ENCODE measurements around the gene DNAI2. TPM values are rescaled to one million over a fixed set of nuclear protein-coding genes. Genes with fewer than 3 reads are reported as not detected.
A peak's percentile ranks its signal among the peaks of the same experiment; 100 is the strongest.

Gene DNAI2
- total RNA-seq, 1 donor from 2014 or later = not detected

DNA sequence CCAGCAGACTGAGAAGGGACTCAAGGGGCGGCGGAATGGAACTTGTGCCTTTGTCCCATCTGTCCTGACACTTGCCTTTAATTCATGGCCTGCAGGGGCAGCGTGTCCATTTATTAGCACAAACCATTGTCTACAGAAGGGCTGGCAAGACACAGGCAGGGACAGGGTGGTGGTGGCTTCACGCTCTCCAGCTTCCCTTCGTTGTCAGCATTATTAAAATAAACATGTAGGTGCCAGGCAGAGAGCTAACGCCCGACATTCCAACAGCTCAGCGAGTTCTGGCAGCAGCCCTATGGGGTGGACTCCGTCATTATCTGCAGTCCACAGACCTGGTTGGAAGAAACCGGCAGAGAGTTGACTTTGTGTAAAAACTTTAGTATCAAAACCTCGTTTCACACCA is 16.3 kb downstream of the DNAI2 start:
- Mint-ChIP-seq H3K9me3 (ENCODE audit: low read depth) (peaks cover 4% of the 10 kb centered on the region), H3K4me3 (ENCODE audit: unreplicated experiment) (no peak overlapping the region), H3K27ac (ENCODE audit: unreplicated experiment) (no peak overlapping the region), H3K4me1 (ENCODE audit: low read depth) (no peaks in the 10 kb centered on the region), H3K27me3 (ENCODE audit: low read depth) (no peaks in the 10 kb centered on the region), H3K36me3 (ENCODE audit: low read depth) (no peaks in the 10 kb centered on the region)
- TF ChIP-seq, protein P1, sequence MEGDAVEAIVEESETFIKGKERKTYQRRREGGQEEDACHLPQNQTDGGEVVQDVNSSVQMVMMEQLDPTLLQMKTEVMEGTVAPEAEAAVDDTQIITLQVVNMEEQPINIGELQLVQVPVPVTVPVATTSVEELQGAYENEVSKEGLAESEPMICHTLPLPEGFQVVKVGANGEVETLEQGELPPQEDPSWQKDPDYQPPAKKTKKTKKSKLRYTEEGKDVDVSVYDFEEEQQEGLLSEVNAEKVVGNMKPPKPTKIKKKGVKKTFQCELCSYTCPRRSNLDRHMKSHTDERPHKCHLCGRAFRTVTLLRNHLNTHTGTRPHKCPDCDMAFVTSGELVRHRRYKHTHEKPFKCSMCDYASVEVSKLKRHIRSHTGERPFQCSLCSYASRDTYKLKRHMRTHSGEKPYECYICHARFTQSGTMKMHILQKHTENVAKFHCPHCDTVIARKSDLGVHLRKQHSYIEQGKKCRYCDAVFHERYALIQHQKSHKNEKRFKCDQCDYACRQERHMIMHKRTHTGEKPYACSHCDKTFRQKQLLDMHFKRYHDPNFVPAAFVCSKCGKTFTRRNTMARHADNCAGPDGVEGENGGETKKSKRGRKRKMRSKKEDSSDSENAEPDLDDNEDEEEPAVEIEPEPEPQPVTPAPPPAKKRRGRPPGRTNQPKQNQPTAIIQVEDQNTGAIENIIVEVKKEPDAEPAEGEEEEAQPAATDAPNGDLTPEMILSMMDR (IDR thresholded peaks at IDR 0.05) = no peak
- DNase-seq (ENCODE audit: low spot score) = no peak

DNA sequence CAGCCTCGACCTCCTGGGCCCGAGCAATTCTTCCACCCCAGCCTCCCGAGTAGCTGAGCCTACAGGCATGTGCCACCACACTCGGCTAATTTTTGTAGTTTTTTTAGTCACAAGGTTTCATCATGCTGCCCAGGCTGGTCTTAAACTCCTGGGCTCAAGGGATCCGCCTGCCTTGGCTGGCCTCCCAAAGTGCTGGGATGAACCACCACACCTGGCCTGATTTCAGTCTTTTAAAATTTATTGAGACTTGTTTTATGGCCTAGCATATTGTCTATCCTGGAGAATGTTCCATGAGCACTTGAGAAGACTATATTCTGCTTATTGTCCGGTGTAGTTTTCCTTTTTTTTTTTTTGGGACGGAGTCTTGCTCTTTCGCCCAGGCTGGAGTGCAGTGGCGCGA is 18.5 kb downstream of the DNAI2 start:
- H3K4me1 Mint-ChIP-seq (ENCODE audit: low read depth) = peaks cover 6% of the 10 kb centered on the region
- DNase-seq (ENCODE audit: low spot score) = no peak
- TF ChIP-seq, protein P1 (IDR thresholded peaks at IDR 0.05) = no peak
- H3K27me3 Mint-ChIP-seq (ENCODE audit: low read depth) = no peaks in the 10 kb centered on the region
- peaks cover 4% of the 10 kb centered on the region for H3K9me3 Mint-ChIP-seq (ENCODE audit: low read depth)
- H3K36me3 Mint-ChIP-seq (ENCODE audit: low read depth) = no peaks in the 10 kb centered on the region
- H3K27ac Mint-ChIP-seq (ENCODE audit: unreplicated experiment) = no peak overlapping the region
- H3K4me3 Mint-ChIP-seq (ENCODE audit: unreplicated experiment) = no peak overlapping the region

DNA sequence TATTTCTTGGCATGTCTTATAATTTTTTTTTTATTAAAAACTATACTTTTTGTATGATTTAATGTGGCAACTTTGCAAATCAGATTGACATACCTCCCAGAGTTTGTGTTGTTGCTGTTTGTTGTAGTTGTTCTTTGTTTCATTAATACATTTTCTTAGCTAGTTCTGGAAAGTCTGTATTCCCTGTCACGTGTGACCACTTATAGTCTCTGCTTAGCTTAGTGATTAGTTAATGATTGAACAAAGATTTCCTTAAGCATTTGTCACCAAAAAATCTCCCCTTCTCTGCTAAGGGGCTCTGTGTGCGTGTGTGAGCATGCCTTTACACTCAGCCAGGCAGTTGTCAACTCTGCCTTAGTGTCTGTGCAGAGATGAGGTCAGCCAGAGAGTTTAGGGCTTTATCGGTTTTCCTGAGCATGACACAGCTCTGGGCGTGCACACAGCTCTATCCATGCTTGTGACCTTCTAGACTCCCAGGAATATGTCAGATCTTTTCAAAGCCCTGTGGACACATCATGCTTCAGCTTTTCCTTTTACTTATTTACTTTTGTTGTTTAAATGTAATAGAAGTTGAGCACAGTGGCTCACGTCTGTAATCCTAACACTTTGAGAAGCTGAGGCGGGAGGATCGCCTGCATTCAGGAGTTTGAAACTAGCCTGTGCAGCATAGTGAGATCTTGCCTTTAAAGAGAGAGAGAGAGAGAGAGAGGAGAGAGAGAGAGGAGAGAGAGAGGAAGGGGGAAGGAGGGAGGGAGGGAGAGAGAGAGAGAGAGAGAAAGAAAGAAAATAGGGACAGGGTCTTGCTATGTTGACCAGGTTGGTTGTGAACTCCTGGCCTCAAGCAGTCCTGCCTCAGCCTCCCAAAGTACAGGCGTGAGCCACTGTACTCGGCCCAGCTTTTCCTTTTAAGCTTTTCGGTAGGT is 21.9 kb downstream of the DNAI2 start:
- Mint-ChIP-seq H3K36me3 (ENCODE audit: low read depth) (no peaks in the 10 kb centered on the region), H3K27ac (ENCODE audit: unreplicated experiment) (no peak overlapping the region), H3K4me3 (ENCODE audit: unreplicated experiment) (no peak overlapping the region), H3K27me3 (ENCODE audit: low read depth) (peaks cover 5% of the 10 kb centered on the region), H3K4me1 (ENCODE audit: low read depth) (peaks cover 10% of the 10 kb centered on the region), H3K9me3 (ENCODE audit: low read depth) (peaks cover 4% of the 10 kb centered on the region)
- no peak for DNase-seq (ENCODE audit: low spot score)
- TF ChIP-seq, protein P1 (IDR thresholded peaks at IDR 0.05) = no peak

DNA sequence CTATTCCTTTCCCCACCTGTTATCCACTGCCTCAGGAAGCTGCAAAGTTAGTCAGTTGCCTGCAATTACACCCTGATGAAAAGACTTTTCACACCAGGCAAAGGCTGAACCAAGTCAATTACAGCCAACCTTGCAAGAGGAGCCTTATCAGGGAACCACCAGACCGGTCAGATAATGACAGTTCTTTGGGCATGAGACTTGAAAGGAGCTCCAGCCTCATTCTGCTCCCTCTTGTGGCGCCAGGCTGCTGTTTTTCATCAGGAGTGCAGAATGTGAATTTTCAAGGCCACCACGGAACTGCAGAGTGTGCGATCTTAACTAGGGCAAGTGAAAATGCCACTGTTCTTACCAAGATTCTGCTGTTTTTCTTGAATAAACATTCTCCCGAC is 22.5 kb downstream of the DNAI2 start:
- H3K4me1 Mint-ChIP-seq (ENCODE audit: low read depth) = peaks cover 10% of the 10 kb centered on the region
- no peak overlapping the region for H3K4me3 Mint-ChIP-seq (ENCODE audit: unreplicated experiment)
- H3K27me3 Mint-ChIP-seq (ENCODE audit: low read depth) = peaks cover 5% of the 10 kb centered on the region
- no peaks in the 10 kb centered on the region for H3K36me3 Mint-ChIP-seq (ENCODE audit: low read depth)
- H3K9me3 Mint-ChIP-seq (ENCODE audit: low read depth) = peaks cover 4% of the 10 kb centered on the region
- no peak overlapping the region for H3K27ac Mint-ChIP-seq (ENCODE audit: unreplicated experiment)
- TF ChIP-seq, protein P1 (IDR thresholded peaks at IDR 0.05) = peak; percentile 80
- no peak for DNase-seq (ENCODE audit: low spot score)

DNA sequence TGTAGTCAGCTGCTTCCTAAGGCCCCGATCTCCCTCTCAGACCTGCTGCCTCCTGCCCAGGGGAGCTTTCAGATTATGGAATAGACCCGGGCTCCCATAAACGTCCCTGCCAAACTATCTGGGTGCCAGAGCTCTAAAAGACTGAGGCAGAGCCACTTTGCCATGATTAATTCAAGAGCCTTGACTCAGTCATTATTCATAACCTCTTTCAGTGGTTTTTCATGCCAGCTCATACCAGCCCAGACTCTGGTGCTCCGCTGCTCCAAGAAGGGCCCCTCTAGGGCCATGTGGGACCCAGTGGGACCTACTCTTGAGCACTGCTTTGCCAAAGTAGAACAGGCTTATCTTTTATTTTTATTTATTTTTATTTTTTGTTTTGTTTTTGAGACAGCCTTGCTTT is 23.9 kb downstream of the DNAI2 start:
- no peak for DNase-seq (ENCODE audit: low spot score)
- TF ChIP-seq, protein P1 (IDR thresholded peaks at IDR 0.05) = no peak
- H3K27ac Mint-ChIP-seq (ENCODE audit: unreplicated experiment) = no peak overlapping the region

More for the DNA sequence above, 23.9 kb downstream of the DNAI2 start:
- Mint-ChIP-seq H3K4me1 (ENCODE audit: low read depth) (peaks cover 10% of the 10 kb centered on the region), H3K36me3 (ENCODE audit: low read depth) (no peaks in the 10 kb centered on the region), H3K9me3 (ENCODE audit: low read depth) (peaks cover 4% of the 10 kb centered on the region), H3K4me3 (ENCODE audit: unreplicated experiment) (no peak overlapping the region), H3K27me3 (ENCODE audit: low read depth) (peaks cover 5% of the 10 kb centered on the region)

Measured in chondrocyte (in vitro differentiated cells).